PC-3 (cell line): ENCODE measurements around the gene EFCAB12.

ENCODE experiments used
- EZH2 ChIP-seq: fragments of 300-600 bp; sonication (generic); IDR thresholded peaks from one replicate; pipeline ENCODE4 v1.6.1; 2017; ENCODE audit warnings: antibody characterized with exemption, mild to moderate bottlenecking, low read length; ENCODE audit not compliant: unreplicated experiment
- EZH2phosphoT487 ChIP-seq: fragments of 300-600 bp; sonication (generic); IDR thresholded peaks from 2 replicates; pipeline ENCODE4 v1.6.1; 2018; ENCODE audit warnings: mild to moderate bottlenecking, antibody characterized with exemption, low read length, borderline replicate concordance
- TF ChIP-seq, protein P1 (sequence below): fragments of 300-600 bp; sonication (generic); conservative IDR thresholded peaks from 2 replicates; pipeline ENCODE4 v1.5.1; 2017; ENCODE audit warnings: antibody characterized with exemption, low read depth, mild to moderate bottlenecking, low read length

DNA sequence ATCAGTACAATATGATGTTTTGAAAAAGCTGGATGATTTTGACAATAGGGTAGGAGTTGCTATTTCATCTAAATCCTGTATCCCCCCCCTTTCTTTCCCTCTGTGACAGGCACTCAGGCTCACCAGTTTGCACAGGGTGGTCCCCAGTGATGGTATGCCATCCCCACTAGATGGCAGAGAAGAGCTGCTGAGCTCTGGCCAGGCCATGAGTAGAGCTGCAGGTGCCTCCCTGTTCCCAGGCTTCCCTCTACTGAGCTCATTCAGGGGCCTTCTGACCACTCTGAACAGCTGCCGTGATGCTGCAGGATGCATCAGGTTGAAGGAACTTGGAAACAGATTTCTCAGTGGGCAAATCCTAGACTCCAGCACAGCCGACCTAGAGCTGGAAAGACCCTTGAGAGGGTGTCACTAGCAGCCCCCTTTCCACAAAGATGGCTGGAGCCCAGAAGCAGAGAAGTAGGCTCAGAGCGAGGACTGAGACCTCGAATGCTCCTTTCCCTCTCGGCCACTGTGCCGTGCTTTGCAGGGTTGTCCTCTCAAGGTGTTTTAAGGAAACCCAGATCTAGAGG lies 45.1 kb downstream of the EFCAB12 start:
- TF ChIP-seq, protein P1, sequence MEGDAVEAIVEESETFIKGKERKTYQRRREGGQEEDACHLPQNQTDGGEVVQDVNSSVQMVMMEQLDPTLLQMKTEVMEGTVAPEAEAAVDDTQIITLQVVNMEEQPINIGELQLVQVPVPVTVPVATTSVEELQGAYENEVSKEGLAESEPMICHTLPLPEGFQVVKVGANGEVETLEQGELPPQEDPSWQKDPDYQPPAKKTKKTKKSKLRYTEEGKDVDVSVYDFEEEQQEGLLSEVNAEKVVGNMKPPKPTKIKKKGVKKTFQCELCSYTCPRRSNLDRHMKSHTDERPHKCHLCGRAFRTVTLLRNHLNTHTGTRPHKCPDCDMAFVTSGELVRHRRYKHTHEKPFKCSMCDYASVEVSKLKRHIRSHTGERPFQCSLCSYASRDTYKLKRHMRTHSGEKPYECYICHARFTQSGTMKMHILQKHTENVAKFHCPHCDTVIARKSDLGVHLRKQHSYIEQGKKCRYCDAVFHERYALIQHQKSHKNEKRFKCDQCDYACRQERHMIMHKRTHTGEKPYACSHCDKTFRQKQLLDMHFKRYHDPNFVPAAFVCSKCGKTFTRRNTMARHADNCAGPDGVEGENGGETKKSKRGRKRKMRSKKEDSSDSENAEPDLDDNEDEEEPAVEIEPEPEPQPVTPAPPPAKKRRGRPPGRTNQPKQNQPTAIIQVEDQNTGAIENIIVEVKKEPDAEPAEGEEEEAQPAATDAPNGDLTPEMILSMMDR: peak; percentile 79
- TF ChIP-seq EZH2: no peak
- no peak for TF ChIP-seq EZH2phosphoT487
